ENCODE measurements around the gene C10orf88. TPM values are rescaled to one million over a fixed set of nuclear protein-coding genes. Genes with fewer than 3 reads are reported as not detected.
"Not testable (repeated sequence)": the region's sequence is repeated elsewhere in the genome, so short reads cannot be mapped to it uniquely, and the experiment has no call there.

The C10orf88 gene
- total RNA-seq, 2 donors from 2014 or later = 1.6 to 4.7 TPM

- Histone ChIP-seq H3K4me3 (no peak within 1 kb of the TSS), H3K4me1 (no peaks in the 10 kb centered on the region), H3K27me3 (no peaks in the 10 kb centered on the region), H3K9me3 (no peaks in the 10 kb centered on the region), H3K36me3 (replicated peaks in 1 of 2; ENCODE audit: insufficient read depth in 1 of 2, low read depth in 2 of 2) (no peaks in the 10 kb centered on the region), H3K27ac (no peak within 1 kb of the TSS)
- WGBS, 2 donors = 60 to 73% methylated on average over 1 of the region's 1 CpG
- no peak for TF ChIP-seq CTCF (IDR thresholded peaks at IDR 0.05)
- TF ChIP-seq POLR2A (IDR thresholded peaks at IDR 0.05) = no peak
- intact Hi-C loops (cut with DNase I) = no loop called here
- ATAC-seq = no peak
- no peak for DNase-seq
These were observed 43.7 kb downstream of the C10orf88 start, which contains the start of gene FAM24A for GRCh38 chr10:122910310-122910709. TSS of gene FAM24A (plus strand) at chr10:122910610. CDS start at chr10:122911635, 1,025 bp downstream.

GRCh38 chr10:122903861-122904260 is 50.2 kb downstream of the C10orf88 start:
- DNase-seq; H3K4me1 ChIP-seq; H3K27me3 ChIP-seq; H3K36me3 ChIP-seq (replicated peaks in 1 of 2; ENCODE audit: insufficient read depth in 1 of 2, low read depth in 2 of 2); H3K27ac ChIP-seq; H3K4me3 ChIP-seq; ATAC-seq; H3K9me3 ChIP-seq; intact Hi-C loops (cut with DNase I): not testable (repeated sequence)
- 70 to 76% methylated on average over 4 of the region's 4 CpGs for WGBS, 2 donors

- Histone ChIP-seq H3K9me3 (no peaks in the 10 kb centered on the region), H3K4me1 (no peaks in the 10 kb centered on the region), H3K27ac (no peak overlapping the region), H3K36me3 (replicated peaks in 1 of 2; ENCODE audit: insufficient read depth in 1 of 2, low read depth in 2 of 2) (no peaks in the 10 kb centered on the region), H3K4me3 (no peak overlapping the region), H3K27me3 (no peaks in the 10 kb centered on the region)
- intact Hi-C loops (cut with DNase I) = no loop called here
- WGBS, 2 donors = 78 to 91% methylated on average over 5 of the region's 5 CpGs
- TF ChIP-seq POLR2A (IDR thresholded peaks at IDR 0.05) (no peak), CTCF (IDR thresholded peaks at IDR 0.05) (no peak)
- no peak for ATAC-seq
- no peak for DNase-seq
These were observed 59.6 kb downstream of the C10orf88 start for GRCh38 chr10:122894261-122894944.

- Histone ChIP-seq H3K4me3 (no peak overlapping the region), H3K4me1 (peaks cover 9% of the 10 kb centered on the region), H3K9me3 (no peaks in the 10 kb centered on the region), H3K36me3 (replicated peaks in 1 of 2; ENCODE audit: insufficient read depth in 1 of 2, low read depth in 2 of 2) (no peaks in the 10 kb centered on the region), H3K27me3 (no peaks in the 10 kb centered on the region), H3K27ac (no peak overlapping the region)
- no peak for DNase-seq
- no peak for ATAC-seq
- intact Hi-C loops (cut with DNase I) = no loop called here
- 93 to 95% methylated on average over 1 of the region's 1 CpG for WGBS, 2 donors
- TF ChIP-seq CTCF (IDR thresholded peaks at IDR 0.05) = no peak
- TF ChIP-seq POLR2A (IDR thresholded peaks at IDR 0.05) = no peak
These were observed 69.9 kb downstream of the C10orf88 start for GRCh38 chr10:122884166-122884565.

- ATAC-seq = no peak
- Histone ChIP-seq H3K4me1 (peaks cover 16% of the 10 kb centered on the region), H3K36me3 (replicated peaks in 1 of 2; ENCODE audit: insufficient read depth in 1 of 2, low read depth in 2 of 2) (no peaks in the 10 kb centered on the region), H3K27me3 (no peaks in the 10 kb centered on the region), H3K27ac (no peak overlapping the region), H3K4me3 (no peak overlapping the region), H3K9me3 (no peaks in the 10 kb centered on the region)
- intact Hi-C loops (cut with DNase I) = no loop called here
- no peak for TF ChIP-seq CTCF (IDR thresholded peaks at IDR 0.05)
- no peak for TF ChIP-seq POLR2A (IDR thresholded peaks at IDR 0.05)
- no peak for DNase-seq
These were observed 71.3 kb downstream of the C10orf88 start for GRCh38 chr10:122882766-122883165.

Other genes starting within 250 kb of the C10orf88 start
- gene CUZD1, start 108.4 kb downstream of the C10orf88 start, total RNA-seq = 100 to 1,000 TPM; 225 to 837 TPM
- 1 to 10 TPM; 4.3 to 7.0 TPM for gene FAM24B, start 74.6 kb downstream of the C10orf88 start, total RNA-seq
- gene FAM24A, start 43.6 kb downstream of the C10orf88 start, total RNA-seq = not detected
- gene PSTK, start 26.2 kb upstream of the C10orf88 start, total RNA-seq = 1 to 10 TPM; 1.6 to 1.8 TPM
- 10 to 100 TPM in 1 of 2 donors, 1 to 10 TPM in 1; 3.6 to 10.4 TPM for gene IKZF5, start 54.6 kb upstream of the C10orf88 start, total RNA-seq
- 10 to 100 TPM; 13.8 to 21.8 TPM for gene ACADSB, start 54.8 kb upstream of the C10orf88 start, total RNA-seq
- not detected for gene HMX3, start 181.7 kb upstream of the C10orf88 start, total RNA-seq
- not detected for gene HMX2, start 193.9 kb upstream of the C10orf88 start, total RNA-seq
- gene BUB3, start 200.2 kb upstream of the C10orf88 start, total RNA-seq = 10 to 100 TPM; 39.4 to 51.1 TPM